ENCODE data around the gene ATP5F1B. TPM values are rescaled to one million over a fixed set of nuclear protein-coding genes. Genes with fewer than 3 reads are reported as not detected.

The ATP5F1B gene
- total and polyA plus RNA-seq, 2 of the 13 experiments (the other 11 are each of a cell fraction or from before 2014, with no cell fraction given): 1,051 to 1,180 TPM

DNA sequence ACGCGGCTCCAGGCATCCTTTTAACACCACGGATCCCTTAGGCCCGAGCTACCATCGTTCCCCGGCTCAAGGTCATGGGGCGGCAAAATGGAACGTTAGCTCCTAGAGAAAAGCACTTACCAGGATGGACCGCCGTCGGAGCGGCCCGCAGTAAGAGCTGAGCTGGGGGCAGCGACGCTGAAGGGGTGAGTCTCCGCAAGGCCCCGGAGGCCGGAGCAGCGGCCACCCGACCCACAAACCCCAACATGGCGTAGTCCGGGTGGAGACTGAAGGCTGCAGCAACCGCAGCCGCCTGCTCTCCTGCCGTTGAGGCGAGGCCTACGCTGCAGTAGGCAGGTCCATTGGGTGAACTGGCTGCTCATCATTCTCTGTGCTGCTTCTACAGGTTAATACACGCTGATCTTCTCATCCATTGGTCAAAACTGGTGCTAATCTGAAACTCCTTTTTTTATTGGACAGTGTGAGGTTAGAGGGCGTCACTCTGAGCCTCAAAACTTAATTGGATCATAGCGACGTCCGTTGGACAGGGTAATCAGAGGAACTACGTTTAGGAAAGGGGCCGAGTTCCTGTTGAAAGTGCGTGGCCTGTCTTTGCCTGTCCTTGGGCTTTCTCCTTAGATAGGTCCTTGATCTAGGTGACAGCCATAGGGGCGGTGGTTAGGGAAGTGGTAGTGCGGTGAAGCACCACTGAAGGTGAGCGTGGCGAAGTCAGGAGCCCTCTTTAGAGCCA, at the start of gene ATP5F1B (continued):
- TF ChIP-seq, protein P1, sequence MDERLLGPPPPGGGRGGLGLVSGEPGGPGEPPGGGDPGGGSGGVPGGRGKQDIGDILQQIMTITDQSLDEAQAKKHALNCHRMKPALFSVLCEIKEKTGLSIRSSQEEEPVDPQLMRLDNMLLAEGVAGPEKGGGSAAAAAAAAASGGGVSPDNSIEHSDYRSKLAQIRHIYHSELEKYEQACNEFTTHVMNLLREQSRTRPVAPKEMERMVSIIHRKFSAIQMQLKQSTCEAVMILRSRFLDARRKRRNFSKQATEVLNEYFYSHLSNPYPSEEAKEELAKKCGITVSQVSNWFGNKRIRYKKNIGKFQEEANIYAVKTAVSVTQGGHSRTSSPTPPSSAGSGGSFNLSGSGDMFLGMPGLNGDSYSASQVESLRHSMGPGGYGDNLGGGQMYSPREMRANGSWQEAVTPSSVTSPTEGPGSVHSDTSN (CRISPR knock-in tag; IDR thresholded peaks at IDR 0.05): peak; percentile 99
- TF ChIP-seq XBP1 (CRISPR knock-in tag; IDR thresholded peaks at IDR 0.05) (no peak), SETDB1 (CRISPR knock-in tag; IDR thresholded peaks at IDR 0.05; ENCODE audit: borderline replicate concordance) (no peak), RFX3 (CRISPR knock-in tag; IDR thresholded peaks at IDR 0.05) (0 out of 2 replicates have a peak, but pooled peaks have one; percentile 32), GTF2F1 (IDR thresholded peaks at IDR 0.05; ENCODE audit: low read length) (peak; percentile 77; the same call in 1 of the 2 replicates), ZNF841 (CRISPR knock-in tag; IDR thresholded peaks at IDR 0.05; ENCODE audit: borderline replicate concordance) (peak; percentile 53; the same call in 1 of the 2 replicates), CEBPB (IDR thresholded peaks at IDR 0.05; ENCODE audit: borderline replicate concordance, low read depth, low read length) (0 out of 2 replicates have a peak, but pooled peaks have one; percentile 2), ZNF562 (CRISPR knock-in tag; IDR thresholded peaks at IDR 0.05; ENCODE audit: borderline replicate concordance) (no peak), ZNF768 (CRISPR knock-in tag; IDR thresholded peaks at IDR 0.05) (peak; percentile 67; the same call in 1 of the 2 replicates), TMF1 (CRISPR knock-in tag; IDR thresholded peaks at IDR 0.05; ENCODE audit: low read depth) (peak; percentile 88; the same call in 1 of the 2 replicates), ELF3 (CRISPR knock-in tag; IDR thresholded peaks at IDR 0.05) (peak; percentile 30)
- TF ChIP-seq, protein P2, sequence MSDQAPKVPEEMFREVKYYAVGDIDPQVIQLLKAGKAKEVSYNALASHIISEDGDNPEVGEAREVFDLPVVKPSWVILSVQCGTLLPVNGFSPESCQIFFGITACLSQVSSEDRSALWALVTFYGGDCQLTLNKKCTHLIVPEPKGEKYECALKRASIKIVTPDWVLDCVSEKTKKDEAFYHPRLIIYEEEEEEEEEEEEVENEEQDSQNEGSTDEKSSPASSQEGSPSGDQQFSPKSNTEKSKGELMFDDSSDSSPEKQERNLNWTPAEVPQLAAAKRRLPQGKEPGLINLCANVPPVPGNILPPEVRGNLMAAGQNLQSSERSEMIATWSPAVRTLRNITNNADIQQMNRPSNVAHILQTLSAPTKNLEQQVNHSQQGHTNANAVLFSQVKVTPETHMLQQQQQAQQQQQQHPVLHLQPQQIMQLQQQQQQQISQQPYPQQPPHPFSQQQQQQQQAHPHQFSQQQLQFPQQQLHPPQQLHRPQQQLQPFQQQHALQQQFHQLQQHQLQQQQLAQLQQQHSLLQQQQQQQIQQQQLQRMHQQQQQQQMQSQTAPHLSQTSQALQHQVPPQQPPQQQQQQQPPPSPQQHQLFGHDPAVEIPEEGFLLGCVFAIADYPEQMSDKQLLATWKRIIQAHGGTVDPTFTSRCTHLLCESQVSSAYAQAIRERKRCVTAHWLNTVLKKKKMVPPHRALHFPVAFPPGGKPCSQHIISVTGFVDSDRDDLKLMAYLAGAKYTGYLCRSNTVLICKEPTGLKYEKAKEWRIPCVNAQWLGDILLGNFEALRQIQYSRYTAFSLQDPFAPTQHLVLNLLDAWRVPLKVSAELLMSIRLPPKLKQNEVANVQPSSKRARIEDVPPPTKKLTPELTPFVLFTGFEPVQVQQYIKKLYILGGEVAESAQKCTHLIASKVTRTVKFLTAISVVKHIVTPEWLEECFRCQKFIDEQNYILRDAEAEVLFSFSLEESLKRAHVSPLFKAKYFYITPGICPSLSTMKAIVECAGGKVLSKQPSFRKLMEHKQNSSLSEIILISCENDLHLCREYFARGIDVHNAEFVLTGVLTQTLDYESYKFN (CRISPR knock-in tag; conservative IDR thresholded peaks at IDR 0.05): no peak; the same call in 1 of the 2 replicates
- TF ChIP-seq, protein P3, sequence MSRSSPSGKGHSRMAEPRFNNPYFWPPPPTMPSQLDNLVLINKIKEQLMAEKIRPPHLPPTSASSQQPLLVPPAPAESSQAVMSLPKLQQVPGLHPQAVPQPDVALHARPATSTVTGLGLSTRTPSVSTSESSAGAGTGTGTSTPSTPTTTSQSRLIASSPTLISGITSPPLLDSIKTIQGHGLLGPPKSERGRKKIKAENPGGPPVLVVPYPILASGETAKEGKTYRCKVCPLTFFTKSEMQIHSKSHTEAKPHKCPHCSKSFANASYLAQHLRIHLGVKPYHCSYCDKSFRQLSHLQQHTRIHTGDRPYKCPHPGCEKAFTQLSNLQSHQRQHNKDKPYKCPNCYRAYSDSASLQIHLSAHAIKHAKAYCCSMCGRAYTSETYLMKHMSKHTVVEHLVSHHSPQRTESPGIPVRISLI (CRISPR knock-in tag; IDR thresholded peaks at IDR 0.05; ENCODE audit: borderline replicate concordance): no peak
- TF ChIP-seq, protein P4, sequence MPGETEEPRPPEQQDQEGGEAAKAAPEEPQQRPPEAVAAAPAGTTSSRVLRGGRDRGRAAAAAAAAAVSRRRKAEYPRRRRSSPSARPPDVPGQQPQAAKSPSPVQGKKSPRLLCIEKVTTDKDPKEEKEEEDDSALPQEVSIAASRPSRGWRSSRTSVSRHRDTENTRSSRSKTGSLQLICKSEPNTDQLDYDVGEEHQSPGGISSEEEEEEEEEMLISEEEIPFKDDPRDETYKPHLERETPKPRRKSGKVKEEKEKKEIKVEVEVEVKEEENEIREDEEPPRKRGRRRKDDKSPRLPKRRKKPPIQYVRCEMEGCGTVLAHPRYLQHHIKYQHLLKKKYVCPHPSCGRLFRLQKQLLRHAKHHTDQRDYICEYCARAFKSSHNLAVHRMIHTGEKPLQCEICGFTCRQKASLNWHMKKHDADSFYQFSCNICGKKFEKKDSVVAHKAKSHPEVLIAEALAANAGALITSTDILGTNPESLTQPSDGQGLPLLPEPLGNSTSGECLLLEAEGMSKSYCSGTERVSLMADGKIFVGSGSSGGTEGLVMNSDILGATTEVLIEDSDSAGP (CRISPR knock-in tag; IDR thresholded peaks at IDR 0.05; ENCODE audit: borderline replicate concordance): peak; percentile 86; the same call in 1 of the 2 replicates
- TF ChIP-seq, protein P5, sequence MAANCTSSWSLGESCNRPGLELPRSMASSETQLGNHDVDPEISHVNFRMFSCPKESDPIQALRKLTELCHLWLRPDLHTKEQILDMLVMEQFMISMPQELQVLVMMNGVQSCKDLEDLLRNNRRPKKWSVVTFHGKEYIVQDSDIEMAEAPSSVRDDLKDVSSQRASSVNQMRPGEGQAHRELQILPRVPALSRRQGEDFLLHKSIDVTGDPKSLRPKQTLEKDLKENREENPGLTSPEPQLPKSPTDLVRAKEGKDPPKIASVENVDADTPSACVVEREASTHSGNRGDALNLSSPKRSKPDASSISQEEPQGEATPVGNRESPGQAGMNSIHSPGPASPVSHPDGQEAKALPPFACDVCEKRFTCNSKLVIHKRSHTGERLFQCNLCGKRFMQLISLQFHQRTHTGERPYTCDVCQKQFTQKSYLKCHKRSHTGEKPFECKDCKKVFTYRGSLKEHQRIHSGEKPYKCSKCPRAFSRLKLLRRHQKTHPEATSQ (CRISPR knock-in tag; IDR thresholded peaks at IDR 0.05; ENCODE audit: borderline replicate concordance): peak; percentile 57; the same call in 1 of the 2 replicates
- TF ChIP-seq, protein P6, sequence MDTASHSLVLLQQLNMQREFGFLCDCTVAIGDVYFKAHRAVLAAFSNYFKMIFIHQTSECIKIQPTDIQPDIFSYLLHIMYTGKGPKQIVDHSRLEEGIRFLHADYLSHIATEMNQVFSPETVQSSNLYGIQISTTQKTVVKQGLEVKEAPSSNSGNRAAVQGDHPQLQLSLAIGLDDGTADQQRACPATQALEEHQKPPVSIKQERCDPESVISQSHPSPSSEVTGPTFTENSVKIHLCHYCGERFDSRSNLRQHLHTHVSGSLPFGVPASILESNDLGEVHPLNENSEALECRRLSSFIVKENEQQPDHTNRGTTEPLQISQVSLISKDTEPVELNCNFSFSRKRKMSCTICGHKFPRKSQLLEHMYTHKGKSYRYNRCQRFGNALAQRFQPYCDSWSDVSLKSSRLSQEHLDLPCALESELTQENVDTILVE (CRISPR knock-in tag; IDR thresholded peaks at IDR 0.05): peak; percentile 75; the same call in 1 of the 2 replicates

All from HepG2 (cell line).